Urinary bladder (tissue), 4 donors: ENCODE measurements around the gene TNFSF12. TPM values are rescaled to one million over a fixed set of nuclear protein-coding genes. Genes with fewer than 3 reads are reported as not detected.

Source experiments
- DNase-seq: peaks from one replicate; pipeline ENCODE4 v3.0.0-alpha.2; 2015; ENCODE audit errors: extremely low spot score
- H3K27ac ChIP-seq: one replicate; pipeline ENCODE4 v1.5.1; 2013; ENCODE audit warnings: low read depth, mild to moderate bottlenecking, moderate library complexity
- H3K36me3 ChIP-seq: one replicate; pipeline ENCODE4 v1.6.1; 2013; ENCODE audit warnings: mild to moderate bottlenecking, moderate library complexity; ENCODE audit not compliant: insufficient read depth
- H3K4me1 ChIP-seq: one replicate; pipeline ENCODE4 v1.6.1; 2013; ENCODE audit warnings: mild to moderate bottlenecking, moderate library complexity; ENCODE audit not compliant: insufficient read depth
- H3K4me3 ChIP-seq: one replicate; pipeline ENCODE4 v1.5.1; 2013; ENCODE audit warnings: low read depth, low read length
- WGBS: extraction: QIAGEN DNeasy Blood & Tissue Kit; methylation state at CpG from one replicate; pipeline ENCODE4 v1.1.7; 2013; 5-methylcytosine and 5-hydroxymethylcytosine counted together
- polyA plus RNA-seq: library from polyadenylated mRNA; stranded (reverse); fragments of 200-250 nt; gene quantifications from one replicate; pipeline ENCODE4 v1.2.3, GENCODE V29; 2013
- total RNA-seq: library from RNA; depleted of rRNA; stranded (reverse); fragments of >200 nt; gene quantifications from one replicate; pipeline ENCODE4 v1.2.3, GENCODE V29; 2014
- donor health status: healthy with polysubstance abuse.
- donor health status: healthy.

The TNFSF12 gene
- total and polyA plus RNA-seq, 2 donors: 8.5 to 87.2 TPM

- Histone ChIP-seq H3K27ac (no peak overlapping the region), H3K36me3 (no peaks in the 10 kb centered on the region), H3K4me3 (no peak overlapping the region), H3K4me1 (no peaks in the 10 kb centered on the region)
- no peak for DNase-seq
- WGBS: 57% methylated on average over 10 of the region's 10 CpGs
Measured at GRCh38 chr17:7555320-7555948, 6.6 kb downstream of the TNFSF12 start.

- 87% methylated on average over 12 of the region's 12 CpGs for WGBS
- no peak overlapping the region for H3K27ac ChIP-seq
Measured at GRCh38 chr17:7556627-7557026, 7.8 kb downstream of the TNFSF12 start.

DNA sequence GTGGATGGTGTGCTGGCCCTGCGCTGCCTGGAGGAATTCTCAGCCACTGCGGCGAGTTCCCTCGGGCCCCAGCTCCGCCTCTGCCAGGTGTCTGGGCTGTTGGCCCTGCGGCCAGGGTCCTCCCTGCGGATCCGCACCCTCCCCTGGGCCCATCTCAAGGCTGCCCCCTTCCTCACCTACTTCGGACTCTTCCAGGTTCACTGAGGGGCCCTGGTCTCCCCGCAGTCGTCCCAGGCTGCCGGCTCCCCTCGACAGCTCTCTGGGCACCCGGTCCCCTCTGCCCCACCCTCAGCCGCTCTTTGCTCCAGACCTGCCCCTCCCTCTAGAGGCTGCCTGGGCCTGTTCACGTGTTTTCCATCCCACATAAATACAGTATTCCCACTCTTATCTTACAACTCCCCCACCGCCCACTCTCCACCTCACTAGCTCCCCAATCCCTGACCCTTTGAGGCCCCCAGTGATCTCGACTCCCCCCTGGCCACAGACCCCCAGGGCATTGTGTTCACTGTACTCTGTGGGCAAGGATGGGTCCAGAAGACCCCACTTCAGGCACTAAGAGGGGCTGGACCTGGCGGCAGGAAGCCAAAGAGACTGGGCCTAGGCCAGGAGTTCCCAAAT is 8.4 kb downstream of the TNFSF12 start:
- H3K36me3 ChIP-seq: no peaks in the 10 kb centered on the region
- no peaks in the 10 kb centered on the region for H3K4me1 ChIP-seq
- DNase-seq: no peak
- 51% methylated on average over 19 of the region's 19 CpGs for WGBS
- H3K27ac ChIP-seq: peak overlapping the region; percentile 87
- H3K4me3 ChIP-seq: no peak overlapping the region

More at GRCh38 chr17:7556627-7557026, 7.8 kb downstream of the TNFSF12 start:
- DNase-seq: no peak
- no peaks in the 10 kb centered on the region for H3K4me1 ChIP-seq
- H3K36me3 ChIP-seq: no peaks in the 10 kb centered on the region
- H3K4me3 ChIP-seq: no peak overlapping the region

DNA sequence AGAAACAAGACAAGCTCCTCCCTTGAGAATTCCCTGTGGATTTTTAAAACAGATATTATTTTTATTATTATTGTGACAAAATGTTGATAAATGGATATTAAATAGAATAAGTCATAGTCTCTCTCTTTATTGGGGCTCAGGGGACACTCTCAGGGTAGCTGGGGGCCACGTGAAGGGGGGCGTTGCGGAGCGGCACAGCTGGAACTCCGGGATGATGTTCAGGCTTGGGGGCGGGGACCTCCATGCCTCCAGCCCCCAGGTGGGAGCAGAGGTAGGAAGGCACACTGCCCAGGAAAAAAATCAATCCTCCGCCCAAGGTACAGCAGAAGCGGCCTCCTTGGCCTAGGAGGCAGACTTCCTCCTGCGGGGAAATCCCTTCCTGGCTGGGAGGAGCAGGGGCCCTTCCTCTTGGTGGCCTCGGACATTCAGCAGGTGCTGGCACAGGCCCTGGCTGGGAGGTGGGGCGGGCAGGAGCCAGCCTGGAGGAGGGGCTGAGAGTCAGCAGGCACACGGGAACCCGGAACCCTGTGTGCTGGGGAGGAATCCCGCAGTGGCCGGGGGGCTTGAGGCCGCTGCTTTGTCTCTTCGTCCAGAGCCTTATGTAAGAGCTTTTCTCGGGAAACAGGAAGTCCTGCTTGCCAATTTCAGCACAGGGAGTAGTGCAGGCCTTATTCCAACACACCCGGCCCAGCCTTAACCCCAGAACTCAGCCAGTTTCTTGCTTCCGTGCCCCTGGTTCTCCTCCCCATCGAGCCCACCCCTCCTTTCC is 9.1 kb downstream of the TNFSF12 start:
- peak overlapping the region; percentile 87 for H3K27ac ChIP-seq
- H3K4me3 ChIP-seq: no peak overlapping the region
- no peaks in the 10 kb centered on the region for H3K36me3 ChIP-seq
- H3K4me1 ChIP-seq: no peaks in the 10 kb centered on the region
- DNase-seq: no peak
- 12% methylated on average over 21 of the region's 21 CpGs for WGBS

DNA sequence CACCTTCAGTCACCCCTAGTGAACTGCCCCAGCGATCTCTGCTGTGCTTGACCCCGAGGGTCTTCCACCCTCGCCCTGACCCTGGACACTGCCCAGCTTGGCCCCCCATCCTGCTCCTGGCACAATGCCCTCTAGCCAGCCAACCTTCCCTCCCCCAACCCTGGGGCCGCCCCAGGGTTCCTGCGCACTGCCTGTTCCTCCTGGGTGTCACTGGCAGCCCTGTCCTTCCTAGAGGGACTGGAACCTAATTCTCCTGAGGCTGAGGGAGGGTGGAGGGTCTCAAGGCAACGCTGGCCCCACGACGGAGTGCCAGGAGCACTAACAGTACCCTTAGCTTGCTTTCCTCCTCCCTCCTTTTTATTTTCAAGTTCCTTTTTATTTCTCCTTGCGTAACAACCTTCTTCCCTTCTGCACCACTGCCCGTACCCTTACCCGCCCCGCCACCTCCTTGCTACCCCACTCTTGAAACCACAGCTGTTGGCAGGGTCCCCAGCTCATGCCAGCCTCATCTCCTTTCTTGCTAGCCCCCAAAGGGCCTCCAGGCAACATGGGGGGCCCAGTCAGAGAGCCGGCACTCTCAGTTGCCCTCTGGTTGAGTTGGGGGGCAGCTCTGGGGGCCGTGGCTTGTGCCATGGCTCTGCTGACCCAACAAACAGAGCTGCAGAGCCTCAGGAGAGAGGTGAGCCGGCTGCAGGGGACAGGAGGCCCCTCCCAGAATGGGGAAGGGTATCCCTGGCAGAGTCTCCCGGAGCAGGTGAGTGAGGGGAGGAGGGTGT is 9.9 kb downstream of the TNFSF12 start, which contains the start of gene TNFSF13:
TSS of gene TNFSF13 (plus strand) at position 207 of the 776 bp plus-strand sequence. CDS start at position 497, 290 bp downstream.
- no peak for DNase-seq
- Histone ChIP-seq H3K4me3 (no peak within 1 kb of the TSS), H3K36me3 (no peaks in the 10 kb centered on the region), H3K27ac (peak within 1 kb of the TSS; percentile 87), H3K4me1 (no peaks in the 10 kb centered on the region)
- WGBS: 47% methylated on average over 16 of the region's 16 CpGs

- Histone ChIP-seq H3K27ac (no peak overlapping the region), H3K4me3 (no peak overlapping the region), H3K36me3 (no peaks in the 10 kb centered on the region), H3K4me1 (no peaks in the 10 kb centered on the region)
- DNase-seq: no peak
- 79% methylated on average over 18 of the region's 18 CpGs for WGBS
Measured at GRCh38 chr17:7559320-7560171, 10.7 kb downstream of the TNFSF12 start.

DNA sequence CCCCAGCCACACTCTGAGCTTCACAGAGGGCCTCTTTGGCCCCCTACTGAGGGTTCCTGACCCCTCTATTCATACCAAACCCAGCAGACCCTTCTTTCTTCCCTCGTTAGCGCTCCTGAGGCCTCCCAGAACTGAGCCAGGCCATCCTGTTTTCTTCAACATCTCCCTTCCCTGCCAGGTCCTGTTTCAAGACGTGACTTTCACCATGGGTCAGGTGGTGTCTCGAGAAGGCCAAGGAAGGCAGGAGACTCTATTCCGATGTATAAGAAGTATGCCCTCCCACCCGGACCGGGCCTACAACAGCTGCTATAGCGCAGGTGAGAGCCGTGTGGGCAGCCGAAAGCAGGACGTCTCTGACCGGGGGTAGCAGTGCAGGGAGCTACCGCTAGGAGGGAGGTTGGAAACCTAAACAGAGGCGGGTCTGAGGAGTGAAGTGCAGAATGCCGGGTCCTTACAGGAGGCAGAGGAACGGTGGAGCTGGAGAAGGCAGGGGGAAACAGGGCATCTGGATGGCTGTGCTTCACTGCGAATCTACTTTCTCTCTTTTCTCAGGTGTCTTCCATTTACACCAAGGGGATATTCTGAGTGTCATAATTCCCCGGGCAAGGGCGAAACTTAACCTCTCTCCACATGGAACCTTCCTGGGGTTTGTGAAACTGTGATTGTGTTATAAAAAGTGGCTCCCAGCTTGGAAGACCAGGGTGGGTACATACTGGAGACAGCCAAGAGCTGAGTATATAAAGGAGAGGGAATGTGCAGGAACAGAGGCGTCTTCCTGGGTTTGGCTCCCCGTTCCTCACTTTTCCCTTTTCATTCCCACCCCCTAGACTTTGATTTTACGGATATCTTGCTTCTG is 11.5 kb downstream of the TNFSF12 start:
- H3K36me3 ChIP-seq: peaks cover 1% of the 10 kb centered on the region
- H3K27ac ChIP-seq: no peak overlapping the region
- WGBS: 26% methylated on average over 22 of the region's 22 CpGs
- no peak overlapping the region for H3K4me3 ChIP-seq
- no peak for DNase-seq
- H3K4me1 ChIP-seq: no peaks in the 10 kb centered on the region

DNA sequence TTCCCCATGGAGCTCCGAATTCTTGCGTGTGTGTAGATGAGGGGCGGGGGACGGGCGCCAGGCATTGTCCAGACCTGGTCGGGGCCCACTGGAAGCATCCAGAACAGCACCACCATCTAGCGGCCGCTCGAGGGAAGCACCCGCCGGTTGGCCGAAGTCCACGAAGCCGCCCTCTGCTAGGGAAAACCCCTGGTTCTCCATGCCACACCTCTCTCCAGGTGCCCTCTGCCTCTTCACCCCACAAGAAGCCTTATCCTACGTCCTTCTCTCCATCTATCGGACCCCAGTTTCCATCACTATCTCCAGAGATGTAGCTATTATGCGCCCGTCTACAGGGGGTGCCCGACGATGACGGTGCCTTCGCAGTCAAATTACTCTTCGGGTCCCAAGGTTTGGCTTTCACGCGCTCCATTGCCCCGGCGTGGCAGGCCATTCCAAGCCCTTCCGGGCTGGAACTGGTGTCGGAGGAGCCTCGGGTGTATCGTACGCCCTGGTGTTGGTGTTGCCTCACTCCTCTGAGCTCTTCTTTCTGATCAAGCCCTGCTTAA is 12.2 kb downstream of the TNFSF12 start:
- Histone ChIP-seq H3K4me1 (no peaks in the 10 kb centered on the region), H3K4me3 (peak overlapping the region; percentile 84), H3K27ac (peak overlapping the region; percentile 70), H3K36me3 (peaks cover 2% of the 10 kb centered on the region)
- no peak for DNase-seq
- WGBS: under 1% methylated on average over 32 of the region's 32 CpGs

DNA sequence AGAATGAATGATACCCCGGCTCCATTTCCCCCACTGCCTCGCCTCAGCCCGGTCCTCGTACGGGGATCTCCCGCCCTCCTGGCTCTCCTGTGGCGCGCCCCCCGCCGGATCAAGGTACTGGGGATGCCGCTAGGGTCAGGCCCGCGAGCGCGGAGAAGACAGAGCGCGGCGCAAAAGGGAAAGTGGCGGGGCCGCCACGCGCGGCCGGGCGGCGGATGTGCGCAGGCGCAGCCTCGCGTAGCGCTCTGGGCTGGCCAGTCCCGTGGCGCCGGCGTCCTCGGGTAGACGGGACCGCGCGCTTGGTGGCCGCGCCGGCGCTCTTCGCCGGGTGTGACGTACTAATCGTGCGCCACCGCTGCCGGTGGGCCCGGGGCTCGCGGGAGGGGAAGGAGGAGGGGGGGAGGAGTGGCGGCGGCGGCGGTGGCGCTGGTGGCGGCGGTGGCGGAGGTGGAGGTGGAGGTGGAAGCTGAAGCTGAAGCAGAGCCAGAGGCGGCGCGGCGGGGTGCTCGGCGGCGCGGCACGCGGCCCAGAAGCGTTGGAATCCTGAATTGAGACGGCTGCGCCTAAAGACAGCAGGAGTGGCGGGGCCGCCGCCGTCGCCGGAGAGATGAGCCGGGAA is 12.8 kb downstream of the TNFSF12 start, which contains the start of gene SENP3:
TSS of gene SENP3 (plus strand) at position 331 of the 619 bp plus-strand sequence. CDS start 1,158 bp downstream, outside the sequence.
- H3K4me3 ChIP-seq: peak within 1 kb of the TSS; percentile 84
- peaks cover 2% of the 10 kb centered on the region for H3K36me3 ChIP-seq
- no peaks in the 10 kb centered on the region for H3K4me1 ChIP-seq
- WGBS: under 1% methylated on average over 82 of the region's 82 CpGs
- H3K27ac ChIP-seq: peak within 1 kb of the TSS; percentile 76
- DNase-seq: no peak

DNA sequence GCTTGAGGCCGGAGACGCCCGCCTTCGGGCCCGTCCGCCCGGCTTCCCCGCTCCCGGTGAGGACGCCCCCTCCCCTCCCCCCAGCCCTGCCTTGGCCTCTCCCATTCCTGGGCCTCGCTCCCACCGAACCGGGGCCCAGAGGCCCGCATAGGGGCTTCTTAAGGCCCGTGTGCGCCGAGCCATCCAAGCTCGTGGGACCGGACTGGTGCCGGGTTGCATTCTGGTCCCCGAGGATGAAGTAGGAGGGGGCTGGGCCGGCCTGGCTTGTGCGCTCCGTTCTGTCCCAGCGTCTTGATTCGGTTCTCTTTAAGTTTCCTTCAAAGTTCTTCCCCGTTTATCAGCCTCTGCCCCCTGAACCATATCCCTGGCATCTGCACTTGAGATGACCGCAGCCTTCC is 13.3 kb downstream of the TNFSF12 start:
- WGBS: under 1% methylated on average over 28 of the region's 28 CpGs
- no peak for DNase-seq
- Histone ChIP-seq H3K36me3 (peaks cover 2% of the 10 kb centered on the region), H3K27ac (peak overlapping the region; percentile 76), H3K4me1 (no peaks in the 10 kb centered on the region), H3K4me3 (peak overlapping the region; percentile 84)

GRCh38 chr17:7563115-7563869 is 14.4 kb downstream of the TNFSF12 start:
- H3K36me3 ChIP-seq: peaks cover 2% of the 10 kb centered on the region
- 90% methylated on average over 30 of the region's 30 CpGs for WGBS
- no peaks in the 10 kb centered on the region for H3K4me1 ChIP-seq
- H3K27ac ChIP-seq: no peak overlapping the region
- no peak for DNase-seq
- no peak overlapping the region for H3K4me3 ChIP-seq
